Measurements from ENCODE around the gene OXT. TPM values are rescaled to one million over a fixed set of nuclear protein-coding genes. Genes with fewer than 3 reads are reported as not detected.
"Not testable (repeated sequence)": the region's sequence is repeated elsewhere in the genome, so short reads cannot be mapped to it uniquely, and the experiment has no call there.

The OXT gene
- total RNA-seq, 4 donors from 2014 or later, result 1.8 TPM; not detected in 3

DNA sequence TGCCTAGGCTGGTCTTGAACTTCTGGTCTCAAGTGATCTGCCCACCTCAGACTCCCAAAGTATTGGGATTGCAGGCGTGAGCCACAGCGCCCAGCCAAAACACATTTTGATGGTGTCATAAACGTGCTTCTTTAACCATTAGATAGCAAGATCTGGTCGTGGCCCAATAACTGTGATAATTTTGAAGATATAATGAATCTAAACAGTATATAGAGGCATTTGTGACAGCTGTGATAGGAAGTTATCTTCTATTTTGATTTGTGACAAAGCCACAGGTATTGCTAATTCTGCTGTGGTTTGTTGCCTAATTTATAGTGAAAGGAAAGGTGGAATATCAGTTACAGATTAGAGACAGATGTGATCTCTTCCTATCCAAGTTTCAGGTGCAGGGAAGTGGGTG, 695 bp upstream of the OXT start:
- Histone ChIP-seq H3K36me3 (no peaks in the 10 kb centered on the region), H3K27ac (no peak overlapping the region), H3K9me3 (no peaks in the 10 kb centered on the region), H3K27me3 (peaks cover 0 to 66% of the 10 kb centered on the region in 2 donors), H3K4me3 (no peak overlapping the region), H3K4me1 (peaks cover 0 to 11% (median 2%) of the 10 kb centered on the region in 4 donors)
- DNase-seq (ENCODE audit: low spot score in 2 of 2), result no peak
- TF ChIP-seq POLR2A (IDR thresholded peaks at IDR 0.05) (no peak), EP300 (IDR thresholded peaks at IDR 0.05) (no peak)
- TF ChIP-seq, protein P1, sequence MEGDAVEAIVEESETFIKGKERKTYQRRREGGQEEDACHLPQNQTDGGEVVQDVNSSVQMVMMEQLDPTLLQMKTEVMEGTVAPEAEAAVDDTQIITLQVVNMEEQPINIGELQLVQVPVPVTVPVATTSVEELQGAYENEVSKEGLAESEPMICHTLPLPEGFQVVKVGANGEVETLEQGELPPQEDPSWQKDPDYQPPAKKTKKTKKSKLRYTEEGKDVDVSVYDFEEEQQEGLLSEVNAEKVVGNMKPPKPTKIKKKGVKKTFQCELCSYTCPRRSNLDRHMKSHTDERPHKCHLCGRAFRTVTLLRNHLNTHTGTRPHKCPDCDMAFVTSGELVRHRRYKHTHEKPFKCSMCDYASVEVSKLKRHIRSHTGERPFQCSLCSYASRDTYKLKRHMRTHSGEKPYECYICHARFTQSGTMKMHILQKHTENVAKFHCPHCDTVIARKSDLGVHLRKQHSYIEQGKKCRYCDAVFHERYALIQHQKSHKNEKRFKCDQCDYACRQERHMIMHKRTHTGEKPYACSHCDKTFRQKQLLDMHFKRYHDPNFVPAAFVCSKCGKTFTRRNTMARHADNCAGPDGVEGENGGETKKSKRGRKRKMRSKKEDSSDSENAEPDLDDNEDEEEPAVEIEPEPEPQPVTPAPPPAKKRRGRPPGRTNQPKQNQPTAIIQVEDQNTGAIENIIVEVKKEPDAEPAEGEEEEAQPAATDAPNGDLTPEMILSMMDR (IDR thresholded peaks at IDR 0.05), result no peak
- WGBS, 2 donors, result 80% methylated on average over 4 of the region's 4 CpGs

DNA sequence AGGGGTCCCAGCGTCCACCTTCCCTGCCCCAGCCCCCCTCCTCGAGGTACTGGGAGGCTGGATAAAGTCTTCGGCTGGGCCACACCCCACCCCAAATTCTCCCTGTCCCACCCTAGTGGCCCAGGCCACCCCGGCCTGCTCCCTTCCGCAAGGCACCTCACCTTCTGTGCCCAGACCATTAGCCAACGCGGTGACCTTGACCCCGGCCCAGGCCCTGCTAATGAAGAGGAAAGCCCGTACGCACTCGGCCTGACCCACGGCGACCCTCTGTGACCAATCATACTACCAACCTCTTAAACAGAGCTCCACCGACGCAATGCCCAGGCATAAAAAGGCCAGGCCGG, 182 bp upstream of the OXT start:
- no peak overlapping the region for H3K27ac ChIP-seq

DNA sequence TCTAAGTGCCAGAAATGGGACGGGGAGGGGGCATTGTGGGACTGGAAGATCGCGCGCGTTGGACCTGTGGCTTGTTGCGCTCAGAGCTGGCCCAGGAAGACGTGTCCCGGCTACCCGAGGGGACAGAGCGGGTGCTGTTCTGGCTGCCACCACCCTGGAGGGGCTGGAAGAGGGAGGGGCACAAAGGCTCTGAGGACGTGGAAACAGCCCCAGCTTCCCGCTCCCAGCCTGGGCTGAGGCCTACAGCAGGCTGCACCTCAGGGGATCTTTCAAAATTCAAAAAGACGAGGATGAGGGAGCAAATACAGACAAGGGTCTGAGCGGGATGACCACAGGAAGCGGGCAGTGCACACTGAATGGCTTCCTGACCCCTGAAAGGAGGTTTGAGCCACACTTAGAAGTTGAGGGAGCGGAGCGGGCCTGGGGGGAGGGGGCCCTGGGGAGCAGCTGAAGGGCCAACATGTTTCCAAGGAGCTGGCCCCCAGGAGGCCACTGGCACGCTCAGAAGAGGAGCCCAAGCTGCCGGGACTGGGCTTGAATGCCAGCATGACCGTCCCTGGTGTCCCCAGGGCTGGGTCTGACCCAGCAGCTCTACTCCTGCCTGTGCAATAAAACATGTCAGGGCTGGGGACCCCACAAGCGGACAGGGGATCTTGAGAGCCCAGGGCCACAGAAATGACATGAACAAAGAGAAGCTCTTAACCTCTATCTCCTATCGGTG, 1.3 kb downstream of the OXT start:
- peak overlapping the region in 2 of 4 donors; percentile 38 to 50 for H3K4me3 ChIP-seq
- 70 to 74% methylated on average over 21 to 22 of the region's 22 CpGs for WGBS, 2 donors
- H3K4me1 ChIP-seq, result peaks cover 0 to 11% (median 2%) of the 10 kb centered on the region in 4 donors
- H3K9me3 ChIP-seq, result peaks cover 0 to 7% (median 0%) of the 10 kb centered on the region in 4 donors
- no peaks in the 10 kb centered on the region for H3K36me3 ChIP-seq
- peaks cover 0 to 80% of the 10 kb centered on the region in 2 donors for H3K27me3 ChIP-seq
- TF ChIP-seq, protein P1 (IDR thresholded peaks at IDR 0.05), result no peak
- no peak for TF ChIP-seq POLR2A (IDR thresholded peaks at IDR 0.05)
- H3K27ac ChIP-seq, result no peak overlapping the region
- no peak for DNase-seq (ENCODE audit: low spot score in 2 of 2)

More for the DNA sequence above, 182 bp upstream of the OXT start:
- peak overlapping the region in 1 of 4 donors; percentile 50 for H3K4me3 ChIP-seq
- TF ChIP-seq, protein P1 (IDR thresholded peaks at IDR 0.05), result no peak
- TF ChIP-seq POLR2A (IDR thresholded peaks at IDR 0.05) (no peak), EP300 (IDR thresholded peaks at IDR 0.05) (no peak)
- no peaks in the 10 kb centered on the region for H3K36me3 ChIP-seq
- H3K27me3 ChIP-seq, result peaks cover 0 to 70% of the 10 kb centered on the region in 2 donors
- H3K4me1 ChIP-seq, result peaks cover 0 to 11% (median 2%) of the 10 kb centered on the region in 4 donors
- 68 to 76% methylated on average over 15 to 16 of the region's 16 CpGs for WGBS, 2 donors
- DNase-seq (ENCODE audit: low spot score in 2 of 2), result no peak
- no peaks in the 10 kb centered on the region for H3K9me3 ChIP-seq

DNA sequence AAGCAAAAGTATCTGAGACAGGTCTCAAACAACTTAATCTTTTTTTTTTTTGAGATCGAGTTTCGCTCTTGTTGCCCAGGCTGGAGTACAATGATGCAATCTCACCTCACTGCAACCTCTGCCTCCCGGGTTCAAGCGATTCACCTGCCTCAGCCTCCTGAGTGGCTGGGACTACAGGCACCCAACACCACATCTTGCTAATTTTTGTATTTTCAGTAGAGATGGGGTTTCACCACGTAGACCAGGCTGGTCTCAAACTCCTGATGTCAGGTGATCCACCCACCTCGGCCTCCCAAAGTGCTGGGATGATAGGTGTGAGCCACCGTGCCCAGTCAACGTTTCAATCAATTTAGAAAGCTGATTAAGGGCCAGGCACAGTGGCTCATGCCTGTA, 1.8 kb downstream of the OXT start:
- 94 to 95% methylated on average over 8 of the region's 8 CpGs for WGBS, 2 donors
- H3K27ac ChIP-seq; H3K36me3 ChIP-seq; DNase-seq (ENCODE audit: low spot score in 2 of 2); H3K9me3 ChIP-seq; H3K4me3 ChIP-seq: not testable (repeated sequence)
- H3K27me3 ChIP-seq, result peaks cover 0 to 86% of the 10 kb centered on the region in 2 donors
- peaks cover 0 to 11% (median 2%) of the 10 kb centered on the region in 4 donors for H3K4me1 ChIP-seq

DNA sequence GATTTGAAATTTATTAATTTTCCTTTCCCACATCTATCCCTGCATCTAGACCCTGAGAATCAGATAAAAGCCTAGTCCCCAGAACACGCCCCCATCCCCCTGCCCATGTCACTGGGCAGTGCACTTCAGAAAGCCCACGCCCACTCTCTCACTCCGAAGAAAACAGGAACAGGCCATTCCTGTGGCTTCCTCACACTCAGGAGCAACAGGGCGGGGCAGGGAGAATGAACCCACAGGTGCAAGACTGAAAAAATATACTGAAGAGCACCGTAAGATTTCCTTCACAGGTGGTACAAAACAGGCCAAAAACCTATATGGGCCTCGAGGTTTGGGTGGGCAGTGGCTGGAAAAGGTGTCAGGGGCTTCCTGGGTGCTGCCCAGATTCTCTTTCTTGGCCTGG, 3.4 kb downstream of the OXT start:
- no peak for DNase-seq (ENCODE audit: low spot score in 2 of 2)

DNA sequence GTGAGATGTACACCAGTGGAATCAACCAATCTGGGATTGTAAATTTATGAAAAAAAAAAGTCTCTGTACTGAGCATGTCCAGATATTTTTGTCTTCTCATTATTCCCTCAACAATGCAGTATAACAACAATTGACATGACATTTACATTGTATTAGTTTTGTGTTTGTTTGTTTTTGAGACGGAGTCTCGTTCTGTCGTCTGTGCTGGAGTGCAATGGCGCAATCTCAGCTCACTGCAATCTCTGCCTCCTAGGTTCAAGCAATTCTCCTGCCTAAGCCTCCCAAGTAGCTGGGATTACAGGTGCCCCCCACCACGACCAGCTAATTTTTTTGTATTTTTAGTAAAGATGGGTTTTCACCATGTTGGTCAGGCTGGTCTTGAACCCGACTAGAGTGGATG, 3.9 kb downstream of the OXT start:
- not testable (repeated sequence) for H3K36me3 ChIP-seq; DNase-seq (ENCODE audit: low spot score in 2 of 2); H3K27ac ChIP-seq; H3K9me3 ChIP-seq; H3K4me3 ChIP-seq
- WGBS, 2 donors, result 79 to 81% methylated on average over 6 of the region's 6 CpGs
- H3K4me1 ChIP-seq, result peaks cover 0 to 11% (median 2%) of the 10 kb centered on the region in 4 donors
- H3K27me3 ChIP-seq, result peaks cover 0 to 92% of the 10 kb centered on the region in 2 donors

More for the DNA sequence above, 3.4 kb downstream of the OXT start:
- no peak for TF ChIP-seq EP300 (IDR thresholded peaks at IDR 0.05)
- TF ChIP-seq, protein P1 (IDR thresholded peaks at IDR 0.05), result no peak
- no peak for TF ChIP-seq POLR2A (IDR thresholded peaks at IDR 0.05)
- Histone ChIP-seq H3K27ac (no peak overlapping the region), H3K27me3 (peaks cover 0 to 92% of the 10 kb centered on the region in 2 donors), H3K4me1 (peaks cover 0 to 11% (median 2%) of the 10 kb centered on the region in 4 donors), H3K4me3 (no peak overlapping the region), H3K36me3 (no peaks in the 10 kb centered on the region), H3K9me3 (peaks cover 0 to 7% (median 0%) of the 10 kb centered on the region in 4 donors)
- WGBS, 2 donors, result 69 to 77% methylated on average over 6 of the region's 6 CpGs
